ENCODE results near the gene NUDT1.

GRCh38 chr7:2243458-2243857 is 1.4 kb downstream of the NUDT1 start:
- TF ChIP-seq EZH2phosphoT487 (IDR thresholded peaks at IDR 0.05; ENCODE audit: insufficient read depth, low read depth) (no peak), EZH2 (IDR thresholded peaks at IDR 0.05; ENCODE audit: insufficient read depth, poor library complexity, severe bottlenecking) (no peak)
